Measurements from ENCODE around the gene ARF3. TPM values are rescaled to one million over a fixed set of nuclear protein-coding genes. Genes with fewer than 3 reads are reported as not detected.

ARF3 gene
- total RNA-seq, 1 donor from 2014 or later, result 155 TPM

DNA sequence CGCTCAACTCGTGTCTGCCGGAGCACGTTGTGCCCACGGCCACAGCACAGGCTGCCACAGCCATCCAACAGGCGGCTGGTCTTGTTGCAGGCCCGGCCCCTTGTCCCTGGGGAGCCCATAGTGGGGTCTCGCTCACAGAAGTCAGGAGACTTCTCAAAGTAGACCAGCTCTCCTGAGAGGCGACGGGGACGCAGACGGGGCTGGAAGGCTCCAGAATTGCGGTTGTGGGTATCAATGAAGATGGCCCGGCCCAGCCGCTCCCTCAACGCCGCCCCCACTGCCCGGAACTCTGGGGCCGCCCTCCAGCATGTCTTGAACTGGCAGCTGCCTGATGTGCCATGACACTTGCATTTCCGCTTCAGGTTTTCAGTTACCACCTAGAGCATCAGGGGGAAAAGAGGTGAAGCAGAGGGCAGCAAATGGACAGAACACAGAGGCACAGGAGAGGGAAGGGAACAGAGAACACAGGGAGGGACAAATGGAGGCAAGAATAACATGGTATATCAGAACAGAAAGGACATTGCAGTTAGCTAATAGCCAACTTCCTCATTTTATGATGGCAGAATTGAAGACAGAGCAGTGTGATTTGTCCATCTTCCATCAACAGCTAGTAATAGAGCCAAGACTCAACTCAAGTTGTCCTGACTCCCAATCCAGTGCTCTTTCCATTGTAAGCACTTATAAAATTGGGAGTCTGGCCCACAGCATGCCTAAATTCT lies 9.0 kb upstream of the ARF3 start:
- H3K27ac ChIP-seq, result no peak overlapping the region

DNA sequence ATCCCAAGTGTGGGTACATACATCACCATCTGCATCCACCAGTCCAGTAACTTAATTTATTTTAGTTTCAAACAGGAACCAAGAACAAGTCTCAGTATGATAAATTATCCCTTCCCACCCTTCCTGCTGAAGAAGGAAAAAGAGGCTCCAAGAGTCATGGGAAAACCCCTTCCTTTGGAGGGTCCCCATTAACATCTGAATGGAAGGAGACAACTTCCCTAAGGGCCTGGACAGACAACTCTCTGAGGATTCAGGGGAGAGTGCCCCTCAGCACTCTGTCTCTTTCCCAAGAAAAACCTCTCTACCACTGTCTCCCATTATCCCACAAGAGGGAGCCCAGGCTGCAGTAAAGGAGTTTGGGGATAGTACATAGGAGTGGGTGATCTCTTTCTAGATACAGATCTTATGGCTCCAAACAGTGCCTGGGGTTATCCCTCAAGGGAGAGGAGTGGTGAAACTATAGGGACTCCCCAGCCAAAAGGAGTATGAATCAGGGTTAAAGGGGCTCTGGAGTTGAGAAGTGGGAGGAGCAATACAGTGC lies 8.1 kb upstream of the ARF3 start:
- H3K4me3 ChIP-seq, result no peak overlapping the region

More for the DNA sequence above, 9.0 kb upstream of the ARF3 start:
- TF ChIP-seq, protein P1, sequence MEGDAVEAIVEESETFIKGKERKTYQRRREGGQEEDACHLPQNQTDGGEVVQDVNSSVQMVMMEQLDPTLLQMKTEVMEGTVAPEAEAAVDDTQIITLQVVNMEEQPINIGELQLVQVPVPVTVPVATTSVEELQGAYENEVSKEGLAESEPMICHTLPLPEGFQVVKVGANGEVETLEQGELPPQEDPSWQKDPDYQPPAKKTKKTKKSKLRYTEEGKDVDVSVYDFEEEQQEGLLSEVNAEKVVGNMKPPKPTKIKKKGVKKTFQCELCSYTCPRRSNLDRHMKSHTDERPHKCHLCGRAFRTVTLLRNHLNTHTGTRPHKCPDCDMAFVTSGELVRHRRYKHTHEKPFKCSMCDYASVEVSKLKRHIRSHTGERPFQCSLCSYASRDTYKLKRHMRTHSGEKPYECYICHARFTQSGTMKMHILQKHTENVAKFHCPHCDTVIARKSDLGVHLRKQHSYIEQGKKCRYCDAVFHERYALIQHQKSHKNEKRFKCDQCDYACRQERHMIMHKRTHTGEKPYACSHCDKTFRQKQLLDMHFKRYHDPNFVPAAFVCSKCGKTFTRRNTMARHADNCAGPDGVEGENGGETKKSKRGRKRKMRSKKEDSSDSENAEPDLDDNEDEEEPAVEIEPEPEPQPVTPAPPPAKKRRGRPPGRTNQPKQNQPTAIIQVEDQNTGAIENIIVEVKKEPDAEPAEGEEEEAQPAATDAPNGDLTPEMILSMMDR (IDR thresholded peaks at IDR 0.05), result no peak
- Histone ChIP-seq H3K9me3 (no peaks in the 10 kb centered on the region), H3K4me3 (no peak overlapping the region), H3K36me3 (no peaks in the 10 kb centered on the region), H3K27me3 (ENCODE audit: low read depth) (peaks cover 17% of the 10 kb centered on the region), H3K4me1 (peaks cover 18% of the 10 kb centered on the region)
- ATAC-seq (no peak), DNase-seq (no peak)
- intact Hi-C loops (cut with DNase I), result no loop called here

DNA sequence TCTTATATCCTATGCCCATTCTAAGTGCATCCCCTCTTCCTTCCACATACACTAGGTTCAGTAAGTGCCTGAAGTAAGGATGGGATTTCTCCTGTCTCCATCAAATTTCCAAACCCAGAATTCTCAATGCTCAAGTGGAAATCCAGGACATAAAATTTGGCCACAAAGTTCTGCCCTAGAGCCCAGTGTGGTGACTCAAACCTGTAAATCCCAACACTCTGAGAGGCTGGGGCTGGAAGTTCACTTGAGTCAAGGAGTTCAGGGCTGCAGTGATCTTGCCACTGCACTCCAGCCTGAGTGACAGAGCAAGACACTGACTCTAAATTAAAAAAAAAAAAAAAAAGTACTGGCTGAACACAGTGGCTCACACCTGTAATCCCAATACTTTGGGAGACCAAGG lies 4.5 kb upstream of the ARF3 start:
- TF ChIP-seq, protein P1 (IDR thresholded peaks at IDR 0.05), result no peak
- intact Hi-C loops (cut with DNase I), result no loop called here
- no peaks in the 10 kb centered on the region for H3K36me3 ChIP-seq
- H3K4me1 ChIP-seq, result peaks cover 8% of the 10 kb centered on the region
- no peak overlapping the region for H3K27ac ChIP-seq
- H3K9me3 ChIP-seq, result no peaks in the 10 kb centered on the region
- ATAC-seq, result no peak
- no peak overlapping the region for H3K4me3 ChIP-seq
- H3K27me3 ChIP-seq (ENCODE audit: low read depth), result no peaks in the 10 kb centered on the region
- DNase-seq, result no peak

More for the DNA sequence above, 8.1 kb upstream of the ARF3 start:
- DNase-seq (no peak), ATAC-seq (no peak)
- intact Hi-C loops (cut with DNase I), result no loop called here
- peaks cover 9% of the 10 kb centered on the region for H3K4me1 ChIP-seq
- H3K27me3 ChIP-seq (ENCODE audit: low read depth), result peaks cover 7% of the 10 kb centered on the region
- no peaks in the 10 kb centered on the region for H3K36me3 ChIP-seq
- H3K9me3 ChIP-seq, result no peaks in the 10 kb centered on the region
- no peak overlapping the region for H3K27ac ChIP-seq
- TF ChIP-seq, protein P1 (IDR thresholded peaks at IDR 0.05), result peak; percentile 8

DNA sequence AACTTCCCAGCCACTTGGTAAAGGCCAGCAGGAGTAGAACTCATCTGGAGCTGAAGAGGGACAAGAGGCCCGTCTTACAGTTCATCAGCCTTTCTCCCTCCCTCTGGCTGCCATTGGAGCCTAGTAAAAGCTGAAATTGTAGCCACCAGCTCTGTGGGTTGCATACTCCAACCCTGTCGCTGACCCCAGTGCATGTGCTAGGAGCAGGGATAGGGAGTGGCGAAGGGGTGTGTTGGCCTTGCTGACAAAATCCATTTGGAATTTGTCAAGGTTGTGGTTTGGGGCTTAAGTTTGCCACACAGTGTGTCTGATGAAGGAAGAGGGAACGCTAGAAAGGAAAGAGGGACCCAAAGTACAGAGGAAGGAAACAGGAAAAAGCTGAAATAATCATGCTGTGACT lies 4.0 kb upstream of the ARF3 start:
- ATAC-seq (no peak), DNase-seq (no peak)
- peaks cover 8% of the 10 kb centered on the region for H3K4me1 ChIP-seq
- no peaks in the 10 kb centered on the region for H3K36me3 ChIP-seq
- no peak overlapping the region for H3K4me3 ChIP-seq
- TF ChIP-seq, protein P1 (IDR thresholded peaks at IDR 0.05), result no peak
- no peaks in the 10 kb centered on the region for H3K9me3 ChIP-seq
- H3K27ac ChIP-seq, result no peak overlapping the region
- intact Hi-C loops (cut with DNase I), result no loop called here
- H3K27me3 ChIP-seq (ENCODE audit: low read depth), result no peaks in the 10 kb centered on the region

DNA sequence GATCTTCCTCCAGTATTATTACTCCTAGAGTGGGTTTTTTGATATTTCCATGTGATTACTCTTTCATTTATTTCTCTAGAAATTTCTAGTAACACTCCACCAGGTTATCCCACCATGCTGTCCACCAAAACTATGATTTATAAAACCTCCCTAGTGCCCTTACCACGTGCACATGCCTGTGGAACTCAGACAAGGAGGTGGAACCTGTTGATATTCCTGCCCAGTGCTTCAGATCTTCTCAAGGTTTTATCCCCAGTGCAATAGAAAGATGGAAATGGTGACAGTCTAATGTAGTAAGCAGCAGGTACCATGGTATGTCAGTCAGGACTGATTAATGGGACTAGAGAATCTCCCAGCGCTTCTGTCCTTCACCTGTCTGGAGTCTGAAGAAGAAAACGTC lies 3.5 kb upstream of the ARF3 start:
- Histone ChIP-seq H3K4me3 (no peak overlapping the region), H3K9me3 (no peaks in the 10 kb centered on the region), H3K36me3 (no peaks in the 10 kb centered on the region), H3K27ac (no peak overlapping the region), H3K27me3 (ENCODE audit: low read depth) (no peaks in the 10 kb centered on the region), H3K4me1 (peaks cover 13% of the 10 kb centered on the region)
- intact Hi-C loops (cut with DNase I), result no loop called here
- TF ChIP-seq, protein P1 (IDR thresholded peaks at IDR 0.05), result no peak
- DNase-seq (no peak), ATAC-seq (no peak)

All from lower lobe of right lung (tissue), 2 donors.